ENCODE results near the gene PKNOX2.

DNA sequence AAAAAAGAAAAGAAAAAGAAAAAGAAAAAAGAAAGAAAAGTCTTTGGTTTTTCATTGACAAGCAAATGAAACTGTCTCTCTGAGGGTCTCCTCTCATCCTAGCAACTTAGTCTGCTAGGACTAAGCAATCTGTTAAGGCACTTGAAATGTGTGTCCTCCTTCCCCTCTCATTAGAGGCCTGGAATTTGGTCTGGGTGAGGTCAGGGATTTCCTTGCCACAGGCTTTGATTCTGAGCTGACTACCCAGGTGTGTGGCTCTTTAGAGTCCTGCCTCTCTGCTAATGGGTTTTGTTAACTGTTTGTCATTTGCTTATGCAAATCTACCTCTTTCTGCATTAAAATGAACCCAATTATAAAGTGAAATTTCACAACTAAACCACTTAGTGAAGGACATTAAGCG, 18.3 kb upstream of the PKNOX2 start:
- TF ChIP-seq, protein P1, sequence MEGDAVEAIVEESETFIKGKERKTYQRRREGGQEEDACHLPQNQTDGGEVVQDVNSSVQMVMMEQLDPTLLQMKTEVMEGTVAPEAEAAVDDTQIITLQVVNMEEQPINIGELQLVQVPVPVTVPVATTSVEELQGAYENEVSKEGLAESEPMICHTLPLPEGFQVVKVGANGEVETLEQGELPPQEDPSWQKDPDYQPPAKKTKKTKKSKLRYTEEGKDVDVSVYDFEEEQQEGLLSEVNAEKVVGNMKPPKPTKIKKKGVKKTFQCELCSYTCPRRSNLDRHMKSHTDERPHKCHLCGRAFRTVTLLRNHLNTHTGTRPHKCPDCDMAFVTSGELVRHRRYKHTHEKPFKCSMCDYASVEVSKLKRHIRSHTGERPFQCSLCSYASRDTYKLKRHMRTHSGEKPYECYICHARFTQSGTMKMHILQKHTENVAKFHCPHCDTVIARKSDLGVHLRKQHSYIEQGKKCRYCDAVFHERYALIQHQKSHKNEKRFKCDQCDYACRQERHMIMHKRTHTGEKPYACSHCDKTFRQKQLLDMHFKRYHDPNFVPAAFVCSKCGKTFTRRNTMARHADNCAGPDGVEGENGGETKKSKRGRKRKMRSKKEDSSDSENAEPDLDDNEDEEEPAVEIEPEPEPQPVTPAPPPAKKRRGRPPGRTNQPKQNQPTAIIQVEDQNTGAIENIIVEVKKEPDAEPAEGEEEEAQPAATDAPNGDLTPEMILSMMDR (conservative IDR thresholded peaks at IDR 0.05; ENCODE audit: low read depth, low read length) = no peak
- TF ChIP-seq BHLHE40 (IDR thresholded peaks at IDR 0.05; ENCODE audit: low read depth, low read length) (no peak), POLR2A (IDR thresholded peaks at IDR 0.05; ENCODE audit: low read depth, low read length) (no peak)

All from IMR-90 (cell line).